GM23338 (cell line): Measurements from ENCODE around the gene EFNB2.

Source experiments
- CREB1 ChIP-seq: fragments of 250-450 bp; sonication (Bioruptor Pico); IDR thresholded peaks from 2 replicates; pipeline ENCODE4 v1.5.0; 2020; ENCODE audit warnings: low read depth, mild to moderate bottlenecking, moderate library complexity
- EZH2 ChIP-seq: fragments of 200-600 bp; sonication (generic); IDR thresholded peaks from one replicate; pipeline ENCODE4 v1.8.0; 2017; ENCODE audit warnings: antibody characterized with exemption, mild to moderate bottlenecking, low read depth; ENCODE audit not compliant: unreplicated experiment
- EZH2phosphoT487 ChIP-seq: fragments of 200-600 bp; sonication (generic); IDR thresholded peaks from one replicate; pipeline ENCODE4 v1.8.1; 2018; ENCODE audit warnings: antibody characterized with exemption; ENCODE audit not compliant: unreplicated experiment
- JUNB ChIP-seq: IDR thresholded peaks from one replicate; pipeline ENCODE4 v1.6.1; 2016; ENCODE audit warnings: antibody characterized with exemption; ENCODE audit not compliant: unreplicated experiment
- NANOG ChIP-seq: IDR thresholded peaks from 2 replicates; pipeline ENCODE4 v1.6.1; 2016; ENCODE audit warnings: antibody characterized with exemption, borderline replicate concordance
- POLR2AphosphoS5 ChIP-seq: IDR thresholded peaks from 2 replicates; pipeline ENCODE4 v1.6.1; 2016; ENCODE audit warnings: antibody characterized with exemption, low read depth
- TF ChIP-seq, protein P1 (sequence below), 2 experiments: fragments of 200-600 bp in 1 of 2; sonication (generic) in 1 of 2; conservative IDR thresholded peaks; 2 replicates each; pipeline versions ENCODE4 v1.5.1 to v1.6.1; 2016 to 2017; ENCODE audit warnings: antibody characterized with exemption in 2 of 2, low read depth in 2 of 2, mild to moderate bottlenecking in 2 of 2, moderate library complexity in 1 of 2
- TF ChIP-seq, protein P2 (sequence below): IDR thresholded peaks from one replicate; pipeline ENCODE4 v1.6.1; 2018; ENCODE audit warnings: antibody characterized with exemption; ENCODE audit not compliant: unreplicated experiment
- TF ChIP-seq, protein P3 (sequence below): IDR thresholded peaks from 2 replicates; pipeline ENCODE4 v1.6.1; 2016; ENCODE audit warnings: antibody characterized with exemption

DNA sequence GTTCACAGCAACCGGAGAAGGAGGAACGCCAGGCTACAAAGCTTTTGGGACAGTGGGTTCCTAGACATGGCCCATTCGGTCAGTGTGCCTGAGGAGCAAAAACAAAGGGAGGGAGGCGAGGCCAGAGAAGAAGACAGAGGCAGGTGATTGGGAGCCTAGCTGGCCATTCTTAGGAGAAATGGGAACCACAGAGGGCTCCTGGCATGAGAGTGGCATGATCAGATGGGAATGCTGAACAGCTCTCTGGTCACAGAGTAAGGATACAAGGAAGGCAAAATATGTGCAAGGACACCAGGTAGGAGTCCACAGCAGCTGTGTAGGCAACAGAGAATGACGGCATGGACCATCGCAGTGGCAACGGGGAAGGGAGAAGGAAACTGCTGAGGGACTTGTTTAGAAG is 82.4 kb downstream of the EFNB2 start:
- TF ChIP-seq, protein P1, sequence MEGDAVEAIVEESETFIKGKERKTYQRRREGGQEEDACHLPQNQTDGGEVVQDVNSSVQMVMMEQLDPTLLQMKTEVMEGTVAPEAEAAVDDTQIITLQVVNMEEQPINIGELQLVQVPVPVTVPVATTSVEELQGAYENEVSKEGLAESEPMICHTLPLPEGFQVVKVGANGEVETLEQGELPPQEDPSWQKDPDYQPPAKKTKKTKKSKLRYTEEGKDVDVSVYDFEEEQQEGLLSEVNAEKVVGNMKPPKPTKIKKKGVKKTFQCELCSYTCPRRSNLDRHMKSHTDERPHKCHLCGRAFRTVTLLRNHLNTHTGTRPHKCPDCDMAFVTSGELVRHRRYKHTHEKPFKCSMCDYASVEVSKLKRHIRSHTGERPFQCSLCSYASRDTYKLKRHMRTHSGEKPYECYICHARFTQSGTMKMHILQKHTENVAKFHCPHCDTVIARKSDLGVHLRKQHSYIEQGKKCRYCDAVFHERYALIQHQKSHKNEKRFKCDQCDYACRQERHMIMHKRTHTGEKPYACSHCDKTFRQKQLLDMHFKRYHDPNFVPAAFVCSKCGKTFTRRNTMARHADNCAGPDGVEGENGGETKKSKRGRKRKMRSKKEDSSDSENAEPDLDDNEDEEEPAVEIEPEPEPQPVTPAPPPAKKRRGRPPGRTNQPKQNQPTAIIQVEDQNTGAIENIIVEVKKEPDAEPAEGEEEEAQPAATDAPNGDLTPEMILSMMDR (conservative IDR thresholded peaks at IDR 0.05; ENCODE audit: low read depth in 2 of 2) = no peak
- TF ChIP-seq EZH2 = no peak
- no peak for TF ChIP-seq CREB1 (CRISPR knock-in tag)
- TF ChIP-seq EZH2phosphoT487 = no peak
- TF ChIP-seq, protein P2, sequence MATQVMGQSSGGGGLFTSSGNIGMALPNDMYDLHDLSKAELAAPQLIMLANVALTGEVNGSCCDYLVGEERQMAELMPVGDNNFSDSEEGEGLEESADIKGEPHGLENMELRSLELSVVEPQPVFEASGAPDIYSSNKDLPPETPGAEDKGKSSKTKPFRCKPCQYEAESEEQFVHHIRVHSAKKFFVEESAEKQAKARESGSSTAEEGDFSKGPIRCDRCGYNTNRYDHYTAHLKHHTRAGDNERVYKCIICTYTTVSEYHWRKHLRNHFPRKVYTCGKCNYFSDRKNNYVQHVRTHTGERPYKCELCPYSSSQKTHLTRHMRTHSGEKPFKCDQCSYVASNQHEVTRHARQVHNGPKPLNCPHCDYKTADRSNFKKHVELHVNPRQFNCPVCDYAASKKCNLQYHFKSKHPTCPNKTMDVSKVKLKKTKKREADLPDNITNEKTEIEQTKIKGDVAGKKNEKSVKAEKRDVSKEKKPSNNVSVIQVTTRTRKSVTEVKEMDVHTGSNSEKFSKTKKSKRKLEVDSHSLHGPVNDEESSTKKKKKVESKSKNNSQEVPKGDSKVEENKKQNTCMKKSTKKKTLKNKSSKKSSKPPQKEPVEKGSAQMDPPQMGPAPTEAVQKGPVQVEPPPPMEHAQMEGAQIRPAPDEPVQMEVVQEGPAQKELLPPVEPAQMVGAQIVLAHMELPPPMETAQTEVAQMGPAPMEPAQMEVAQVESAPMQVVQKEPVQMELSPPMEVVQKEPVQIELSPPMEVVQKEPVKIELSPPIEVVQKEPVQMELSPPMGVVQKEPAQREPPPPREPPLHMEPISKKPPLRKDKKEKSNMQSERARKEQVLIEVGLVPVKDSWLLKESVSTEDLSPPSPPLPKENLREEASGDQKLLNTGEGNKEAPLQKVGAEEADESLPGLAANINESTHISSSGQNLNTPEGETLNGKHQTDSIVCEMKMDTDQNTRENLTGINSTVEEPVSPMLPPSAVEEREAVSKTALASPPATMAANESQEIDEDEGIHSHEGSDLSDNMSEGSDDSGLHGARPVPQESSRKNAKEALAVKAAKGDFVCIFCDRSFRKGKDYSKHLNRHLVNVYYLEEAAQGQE = no peak
- TF ChIP-seq JUNB = no peak
- TF ChIP-seq NANOG = no peak
- TF ChIP-seq, protein P3, sequence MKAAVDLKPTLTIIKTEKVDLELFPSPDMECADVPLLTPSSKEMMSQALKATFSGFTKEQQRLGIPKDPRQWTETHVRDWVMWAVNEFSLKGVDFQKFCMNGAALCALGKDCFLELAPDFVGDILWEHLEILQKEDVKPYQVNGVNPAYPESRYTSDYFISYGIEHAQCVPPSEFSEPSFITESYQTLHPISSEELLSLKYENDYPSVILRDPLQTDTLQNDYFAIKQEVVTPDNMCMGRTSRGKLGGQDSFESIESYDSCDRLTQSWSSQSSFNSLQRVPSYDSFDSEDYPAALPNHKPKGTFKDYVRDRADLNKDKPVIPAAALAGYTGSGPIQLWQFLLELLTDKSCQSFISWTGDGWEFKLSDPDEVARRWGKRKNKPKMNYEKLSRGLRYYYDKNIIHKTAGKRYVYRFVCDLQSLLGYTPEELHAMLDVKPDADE = no peak
- TF ChIP-seq POLR2AphosphoS5 = no peak
